Activated CD4-positive, alpha-beta T cell treated with anti-CD3 and anti-CD28 coated beads, Interleukin-2, amount 50 U/mL, for 24 hours (primary cell): Measurements from ENCODE around the gene H2BW1.
"Not testable (repeated sequence)": the region's sequence is repeated elsewhere in the genome, so short reads cannot be mapped to it uniquely, and the experiment has no call there.

ENCODE experiments used
- DNase-seq, 2 donors: peaks; one replicate each; pipeline ENCODE4 v3.0.0-alpha.2; 2020; ENCODE audit warnings: low read depth in 1 of 2, low spot score in 1 of 2

Gene H2BW1

GRCh38 chrX:104013606-104014005 lies at the start of gene H2BW1:
TSS of gene H2BW1 (minus strand) at chrX:104013708. CDS start at chrX:104013576, 132 bp downstream.
- DNase-seq: no peak

GRCh38 chrX:104062636-104063035 lies 49.1 kb upstream of the H2BW1 start:
- not testable (repeated sequence) for DNase-seq

GRCh38 chrX:104054956-104055355 lies 41.4 kb upstream of the H2BW1 start:
- not testable (repeated sequence) for DNase-seq

GRCh38 chrX:104047171-104047570 lies 33.7 kb upstream of the H2BW1 start:
- DNase-seq: no peak

- no peak for DNase-seq
Observed at GRCh38 chrX:104045642-104046041, 32.1 kb upstream of the H2BW1 start.

GRCh38 chrX:104041003-104041402 lies 27.5 kb upstream of the H2BW1 start:
- no peak for DNase-seq

- no peak for DNase-seq
Observed at GRCh38 chrX:104039689-104040505, 26.4 kb upstream of the H2BW1 start, which contains the start of gene H2BW2. TSS of gene H2BW2 (plus strand) at chrX:104039956. CDS start at chrX:104039995, 39 bp downstream.

- no peak for DNase-seq
Observed at GRCh38 chrX:104018126-104018525, 4.6 kb upstream of the H2BW1 start.

- not testable (repeated sequence) for DNase-seq
Observed at GRCh38 chrX:104015576-104015975, 2.1 kb upstream of the H2BW1 start.

- no peak for DNase-seq
Observed at GRCh38 chrX:104013158-104013557, 350 bp downstream of the H2BW1 start.

GRCh38 chrX:104008831-104009230 lies 4.7 kb downstream of the H2BW1 start:
- no peak for DNase-seq

- DNase-seq: no peak
Observed at GRCh38 chrX:103999234-103999633, 14.3 kb downstream of the H2BW1 start.

GRCh38 chrX:103983508-103983907 lies 30.0 kb downstream of the H2BW1 start:
- DNase-seq: not testable (repeated sequence)

GRCh38 chrX:103962411-103963278 lies 50.9 kb downstream of the H2BW1 start, which contains the start of gene TMSB15B:
TSS of gene TMSB15B (plus strand) at chrX:103962627.
- not testable (repeated sequence) for DNase-seq
